Prostate gland (tissue), 2 donors: ENCODE measurements around the gene ITM2C. TPM values are rescaled to one million over a fixed set of nuclear protein-coding genes. Genes with fewer than 3 reads are reported as not detected.

Source experiments
- DNase-seq: peaks from one replicate; pipeline ENCODE4 v3.0.0-alpha.2; 2019; ENCODE audit warnings: low spot score
- H3K27ac ChIP-seq, 2 donors: fragments of 200-600 bp; sonication (generic); 2 replicates each; pipeline ENCODE4 v1.5.1; 2017 to 2019
- H3K27me3 ChIP-seq: fragments of 200-600 bp; sonication (generic); replicated peaks from 2 replicates; pipeline ENCODE4 v1.5.1; 2019; ENCODE audit not compliant: insufficient read depth
- H3K36me3 ChIP-seq, 2 donors: fragments of 200-600 bp; sonication (generic); 1 replicate in 1 of 2; 2 replicates in 1 of 2; pipeline versions ENCODE4 v1.5.1 to v1.8.1; 2017 to 2019
- H3K4me1 ChIP-seq: fragments of 200-600 bp; sonication (generic); replicated peaks from 2 replicates; pipeline ENCODE4 v1.5.1; 2019
- H3K4me3 ChIP-seq, 2 donors: fragments of 200-600 bp; sonication (generic); 2 replicates each; pipeline ENCODE4 v1.5.1; 2017 to 2019
- H3K9me3 ChIP-seq: fragments of 200-600 bp; sonication (generic); 2 replicates; pipeline ENCODE4 v1.5.1; 2017
- POLR2A ChIP-seq: fragments of 450-650 bp; IDR thresholded peaks from one replicate; pipeline ENCODE4 v1.6.1; 2016; ENCODE audit warnings: antibody characterized with exemption, mild to moderate bottlenecking
- POLR2AphosphoS5 ChIP-seq: sonication (generic); formaldehyde crosslinking; IDR thresholded peaks from one replicate; pipeline ENCODE4 v1.6.1; 2017; ENCODE audit warnings: antibody characterized with exemption
- WGBS: methylation state at CpG from one replicate; pipeline ENCODE4 v1.1.5; 2018; 5-methylcytosine and 5-hydroxymethylcytosine counted together
- intact Hi-C: fragments of 100-400 bp; cut with DNase I; formaldehyde crosslinking; loops from one replicate; pipeline ENCODE4 v1.14.2; 2022
- total RNA-seq, 2 donors: library from RNA; depleted of rRNA; stranded (reverse); fragments of >200 nt; gene quantifications; one replicate each; pipeline ENCODE4 v1.1.0, GENCODE V29; 2016
- TF ChIP-seq, protein P1 (sequence below), 4 experiments: fragments of 200-600 bp in 2 of 4; fragments of 450-650 bp in 2 of 4; sonication (generic) in 2 of 4; IDR thresholded peaks; 1 replicate in 3 of 4; 2 replicates in 1 of 4; pipeline ENCODE4 v1.5.1; 2016 to 2019; ENCODE audit warnings: antibody characterized with exemption in 4 of 4, mild to moderate bottlenecking in 2 of 4, moderate library complexity in 2 of 4

ITM2C gene
- total RNA-seq, 2 donors from 2014 or later, result 104 to 137 TPM

DNA sequence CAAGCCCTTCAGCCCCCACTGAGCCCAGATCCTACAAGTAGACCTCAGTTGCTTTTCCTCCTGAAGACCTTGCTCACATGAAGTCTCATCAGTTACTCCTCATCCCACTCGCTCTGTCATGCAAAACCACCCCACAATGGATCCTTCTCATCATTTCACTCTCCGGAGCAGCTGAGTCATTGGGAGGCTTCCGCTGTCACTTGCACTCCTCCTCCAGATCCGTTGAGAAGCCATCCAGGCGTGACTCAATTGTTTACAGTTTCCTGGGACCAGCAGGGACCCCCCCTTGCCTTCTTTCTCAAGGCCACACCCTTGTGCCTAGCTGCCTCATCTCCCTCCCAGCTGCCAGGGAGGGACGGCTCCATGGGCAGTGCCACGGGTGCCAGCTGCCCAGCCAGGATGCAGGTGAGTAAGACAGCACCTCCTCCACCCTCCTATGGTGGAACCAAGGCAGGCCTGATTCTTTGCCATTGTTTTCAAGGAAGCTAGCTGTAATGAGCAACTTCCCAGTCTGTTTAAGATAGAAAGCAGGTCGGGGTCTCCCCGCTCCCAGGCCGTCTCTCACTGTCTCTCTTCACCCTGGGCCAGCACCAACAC lies 44.0 kb downstream of the ITM2C start:
- intact Hi-C loops, result no loop called here
- TF ChIP-seq, protein P1, sequence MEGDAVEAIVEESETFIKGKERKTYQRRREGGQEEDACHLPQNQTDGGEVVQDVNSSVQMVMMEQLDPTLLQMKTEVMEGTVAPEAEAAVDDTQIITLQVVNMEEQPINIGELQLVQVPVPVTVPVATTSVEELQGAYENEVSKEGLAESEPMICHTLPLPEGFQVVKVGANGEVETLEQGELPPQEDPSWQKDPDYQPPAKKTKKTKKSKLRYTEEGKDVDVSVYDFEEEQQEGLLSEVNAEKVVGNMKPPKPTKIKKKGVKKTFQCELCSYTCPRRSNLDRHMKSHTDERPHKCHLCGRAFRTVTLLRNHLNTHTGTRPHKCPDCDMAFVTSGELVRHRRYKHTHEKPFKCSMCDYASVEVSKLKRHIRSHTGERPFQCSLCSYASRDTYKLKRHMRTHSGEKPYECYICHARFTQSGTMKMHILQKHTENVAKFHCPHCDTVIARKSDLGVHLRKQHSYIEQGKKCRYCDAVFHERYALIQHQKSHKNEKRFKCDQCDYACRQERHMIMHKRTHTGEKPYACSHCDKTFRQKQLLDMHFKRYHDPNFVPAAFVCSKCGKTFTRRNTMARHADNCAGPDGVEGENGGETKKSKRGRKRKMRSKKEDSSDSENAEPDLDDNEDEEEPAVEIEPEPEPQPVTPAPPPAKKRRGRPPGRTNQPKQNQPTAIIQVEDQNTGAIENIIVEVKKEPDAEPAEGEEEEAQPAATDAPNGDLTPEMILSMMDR (IDR thresholded peaks at IDR 0.05), result no peak
- no peak for TF ChIP-seq POLR2AphosphoS5
- TF ChIP-seq POLR2A, result no peak
- 69% methylated on average over 10 of the region's 10 CpGs for WGBS
- Histone ChIP-seq H3K9me3 (no peaks in the 10 kb centered on the region), H3K36me3 (no peaks in the 10 kb centered on the region), H3K27me3 (no peaks in the 10 kb centered on the region), H3K4me1 (no peaks in the 10 kb centered on the region), H3K27ac (no peak overlapping the region), H3K4me3 (no peak overlapping the region)
- DNase-seq, result no peak

DNA sequence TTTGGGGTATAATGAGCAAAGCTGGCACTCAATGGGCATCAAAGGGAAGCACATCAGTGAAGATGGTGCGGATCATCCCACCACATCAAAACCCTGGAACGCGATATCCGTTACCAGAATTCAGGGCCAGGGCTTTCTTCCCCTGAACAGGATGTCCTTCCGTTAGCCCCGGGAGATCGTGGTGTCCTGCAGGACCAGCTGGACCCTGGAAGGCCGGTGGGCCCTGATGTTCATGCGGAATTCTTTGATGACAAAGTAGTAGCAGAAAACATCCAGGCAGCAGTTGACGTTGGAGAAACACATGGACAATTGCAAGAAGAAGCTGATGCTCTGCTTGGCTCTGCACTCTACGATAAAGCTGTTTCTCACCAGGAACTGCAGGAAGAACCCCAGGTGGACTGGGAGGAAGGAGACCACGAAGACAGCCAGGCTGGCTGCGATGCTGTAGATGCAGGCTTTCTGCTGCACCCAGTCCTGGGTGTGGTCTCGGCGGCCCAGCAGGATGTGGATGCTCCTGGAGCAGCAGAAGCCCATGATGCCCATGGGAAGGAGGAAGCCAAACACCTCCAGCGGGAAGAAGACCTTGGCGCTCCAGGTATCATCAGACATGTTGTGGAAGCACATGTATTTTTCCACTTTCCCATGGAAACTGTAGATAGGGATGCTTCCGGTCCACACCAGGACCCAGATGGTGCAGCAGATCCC lies 45.3 kb downstream of the ITM2C start:
- H3K4me1 ChIP-seq, result no peaks in the 10 kb centered on the region
- no peak for DNase-seq
- WGBS, result 94% methylated on average over 18 of the region's 18 CpGs
- no peaks in the 10 kb centered on the region for H3K9me3 ChIP-seq
- intact Hi-C loops, result no loop called here
- H3K27me3 ChIP-seq, result no peaks in the 10 kb centered on the region
- no peak for TF ChIP-seq POLR2A
- TF ChIP-seq POLR2AphosphoS5, result no peak
- TF ChIP-seq, protein P1 (IDR thresholded peaks at IDR 0.05), result no peak
- no peak overlapping the region for H3K4me3 ChIP-seq
- no peaks in the 10 kb centered on the region for H3K36me3 ChIP-seq
- H3K27ac ChIP-seq, result no peak overlapping the region

DNA sequence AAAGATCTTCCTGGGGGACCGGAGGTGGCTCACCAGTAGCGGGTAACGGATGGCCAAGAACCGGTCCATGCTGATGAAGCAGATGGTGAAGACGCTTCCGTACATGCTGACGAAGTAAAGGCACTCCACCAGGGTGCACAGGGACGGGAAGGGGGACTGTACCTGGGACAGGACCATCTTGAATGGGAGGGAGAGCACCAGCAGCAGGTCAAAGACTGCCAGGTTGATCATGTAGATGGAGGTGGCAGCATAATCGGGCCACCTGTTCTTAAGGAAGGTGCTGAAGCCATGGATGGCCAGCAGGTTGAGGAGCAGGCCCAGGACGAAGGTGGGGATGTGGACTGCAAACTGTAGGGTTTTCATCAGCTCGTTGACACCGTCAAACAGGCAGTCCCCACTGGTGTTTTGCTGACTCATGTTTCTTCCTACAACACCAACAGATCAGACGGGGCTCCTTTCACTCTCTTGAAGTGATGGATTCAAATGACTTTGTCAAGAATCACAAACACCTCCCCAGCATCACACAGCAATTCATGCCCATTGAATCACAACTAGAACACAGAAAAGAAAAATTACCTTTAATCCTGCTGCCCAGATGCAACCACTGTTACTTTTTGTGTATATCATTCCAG lies 45.9 kb downstream of the ITM2C start:
- no peak for DNase-seq
- Histone ChIP-seq H3K27ac (no peak overlapping the region), H3K4me3 (no peak overlapping the region), H3K9me3 (no peaks in the 10 kb centered on the region), H3K4me1 (no peaks in the 10 kb centered on the region), H3K27me3 (no peaks in the 10 kb centered on the region), H3K36me3 (no peaks in the 10 kb centered on the region)
- WGBS, result 90% methylated on average over 13 of the region's 13 CpGs
- intact Hi-C loops, result no loop called here
- TF ChIP-seq POLR2A, result no peak
- no peak for TF ChIP-seq POLR2AphosphoS5
- TF ChIP-seq, protein P1 (IDR thresholded peaks at IDR 0.05), result no peak

DNA sequence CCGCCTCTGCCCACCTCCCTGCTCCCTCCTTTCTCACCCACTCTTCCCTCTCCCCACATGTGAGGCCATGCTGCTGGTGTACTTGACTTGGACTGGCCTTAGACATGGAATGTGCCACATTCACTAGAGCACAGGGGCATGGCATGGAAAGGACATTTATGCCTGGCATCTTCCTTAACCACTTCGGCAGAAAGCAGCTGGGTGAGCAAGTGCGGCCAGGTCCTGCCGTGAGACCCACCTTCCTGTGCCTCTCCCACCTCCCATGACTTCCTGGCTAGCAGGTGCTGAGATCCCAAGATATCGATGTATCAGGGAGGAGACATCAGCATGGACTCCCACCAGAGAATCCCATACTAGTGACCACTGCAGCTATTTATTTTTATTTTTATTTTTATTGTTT lies 47.3 kb downstream of the ITM2C start:
- intact Hi-C loops, result no loop called here
- H3K36me3 ChIP-seq, result no peaks in the 10 kb centered on the region
- WGBS, result 94% methylated on average over 5 of the region's 5 CpGs
- H3K4me1 ChIP-seq, result no peaks in the 10 kb centered on the region
- no peaks in the 10 kb centered on the region for H3K27me3 ChIP-seq
- no peak for TF ChIP-seq POLR2A
- no peak for TF ChIP-seq POLR2AphosphoS5
- TF ChIP-seq, protein P1 (IDR thresholded peaks at IDR 0.05), result no peak
- H3K9me3 ChIP-seq, result no peaks in the 10 kb centered on the region
- H3K27ac ChIP-seq, result no peak overlapping the region
- H3K4me3 ChIP-seq, result no peak overlapping the region
- no peak for DNase-seq
